NCI-H748 (cell line): Measurements from ENCODE around the gene KIAA0513.

Source experiments
- DNase-seq: peaks from one replicate; lab custom pipeline; 2025; ENCODE audit not compliant: unreplicated experiment; lab: John Stamatoyannopoulos, UW

Gene KIAA0513

GRCh38 chr16:85086347-85087291 is 59.0 kb downstream of the KIAA0513 start:
- DNase-seq: peak; percentile 59

- no peak for DNase-seq
Observed at GRCh38 chr16:85087899-85088569, 60.4 kb downstream of the KIAA0513 start.

- DNase-seq: no peak
Observed at GRCh38 chr16:85088570-85089199, 61.1 kb downstream of the KIAA0513 start.

- DNase-seq: no peak
Observed at GRCh38 chr16:85089525-85089924, 61.9 kb downstream of the KIAA0513 start.

GRCh38 chr16:85090181-85090580 is 62.6 kb downstream of the KIAA0513 start:
- DNase-seq: no peak

- no peak for DNase-seq
Observed at GRCh38 chr16:85090873-85091521, 63.4 kb downstream of the KIAA0513 start.

GRCh38 chr16:85091522-85091910 is 63.9 kb downstream of the KIAA0513 start:
- no peak for DNase-seq

- no peak for DNase-seq
Observed at GRCh38 chr16:85092309-85092708, 64.7 kb downstream of the KIAA0513 start.

- DNase-seq: no peak
Observed at GRCh38 chr16:85092851-85093250, 65.3 kb downstream of the KIAA0513 start.

GRCh38 chr16:85093705-85094104 is 66.1 kb downstream of the KIAA0513 start:
- no peak for DNase-seq

- DNase-seq: no peak
Observed at GRCh38 chr16:85094176-85094805, 66.7 kb downstream of the KIAA0513 start.

GRCh38 chr16:85094812-85095211 is 67.2 kb downstream of the KIAA0513 start:
- DNase-seq: no peak

- DNase-seq: no peak
Observed at GRCh38 chr16:85096921-85097320, 69.3 kb downstream of the KIAA0513 start.

- no peak for DNase-seq
Observed at GRCh38 chr16:85098565-85098964, 71.0 kb downstream of the KIAA0513 start.

- DNase-seq: no peak
Observed at GRCh38 chr16:85100265-85100664, 72.7 kb downstream of the KIAA0513 start.

- no peak for DNase-seq
Observed at GRCh38 chr16:85101956-85102630, 74.5 kb downstream of the KIAA0513 start.

- DNase-seq: no peak
Observed at GRCh38 chr16:85103114-85104079, 75.8 kb downstream of the KIAA0513 start.

- no peak for DNase-seq
Observed at GRCh38 chr16:85104147-85104546, 76.6 kb downstream of the KIAA0513 start.

- peak; percentile 9 for DNase-seq
Observed at GRCh38 chr16:85104821-85105391, 77.3 kb downstream of the KIAA0513 start.
